Panc1 (cell line): ENCODE results near the gene ELFN1.

Source experiments
- CTCF ChIP-seq: fragments of 450-650 bp; IDR thresholded peaks from 2 replicates; pipeline ENCODE4 v1.5.1; 2017; ENCODE audit warnings: mild to moderate bottlenecking
- REST ChIP-seq, 2 experiments: IDR thresholded peaks; 2 replicates each; pipeline ENCODE4 v1.6.1; 2011 to 2012; ENCODE audit warnings: low read depth in 2 of 2, control low read depth in 1 of 2, low read length in 1 of 2, mild to moderate bottlenecking in 1 of 2, moderate library complexity in 1 of 2; ENCODE audit not compliant: insufficient read depth in 1 of 2

GRCh38 chr7:1717095-1717483 lies 47.0 kb downstream of the ELFN1 start:
- no peak for TF ChIP-seq REST (IDR thresholded peaks at IDR 0.05; ENCODE audit: insufficient read depth in 1 of 2, low read depth in 2 of 2, low read length in 1 of 2)
- TF ChIP-seq CTCF = no peak
